HuH-7.5 (cell line): ENCODE measurements around the gene WDR72.
"Not testable (repeated sequence)": the region's sequence is repeated elsewhere in the genome, so short reads cannot be mapped to it uniquely, and the experiment has no call there.

Experiments
- DNase-seq: peaks from one replicate; pipeline ENCODE4 v3.0.0; 2011; ENCODE audit warnings: low spot score

Gene WDR72

GRCh38 chr15:53589520-53590057, 169.9 kb downstream of the WDR72 start:
- DNase-seq, result no peak

GRCh38 chr15:53588773-53589172, 170.7 kb downstream of the WDR72 start:
- no peak for DNase-seq

- DNase-seq, result no peak
These were observed 172.7 kb downstream of the WDR72 start for GRCh38 chr15:53586799-53587198.

GRCh38 chr15:53581513-53581912, 177.9 kb downstream of the WDR72 start:
- DNase-seq, result no peak

- DNase-seq, result no peak
These were observed 179.1 kb downstream of the WDR72 start for GRCh38 chr15:53580366-53580765.

- DNase-seq, result no peak
These were observed 182.6 kb downstream of the WDR72 start for GRCh38 chr15:53576841-53577240.

GRCh38 chr15:53573091-53573490, 186.4 kb downstream of the WDR72 start:
- no peak for DNase-seq

GRCh38 chr15:53569751-53570480, 189.5 kb downstream of the WDR72 start:
- no peak for DNase-seq

- DNase-seq, result no peak
These were observed 192.6 kb downstream of the WDR72 start for GRCh38 chr15:53566912-53567311.

- DNase-seq, result no peak
These were observed 193.7 kb downstream of the WDR72 start for GRCh38 chr15:53565721-53566120.

- no peak for DNase-seq
These were observed 194.8 kb downstream of the WDR72 start for GRCh38 chr15:53564647-53565046.

- no peak for DNase-seq
These were observed 195.8 kb downstream of the WDR72 start for GRCh38 chr15:53563627-53564026.

GRCh38 chr15:53559364-53560277, 199.8 kb downstream of the WDR72 start:
- no peak for DNase-seq

GRCh38 chr15:53558384-53558783, 201.1 kb downstream of the WDR72 start:
- DNase-seq, result no peak

GRCh38 chr15:53555226-53555625, 204.2 kb downstream of the WDR72 start:
- DNase-seq, result no peak

- no peak for DNase-seq
These were observed 209.7 kb downstream of the WDR72 start for GRCh38 chr15:53549697-53550305.

- DNase-seq, result no peak
These were observed 211.2 kb downstream of the WDR72 start for GRCh38 chr15:53548236-53548635.

GRCh38 chr15:53540626-53541300, 218.7 kb downstream of the WDR72 start:
- not testable (repeated sequence) for DNase-seq

GRCh38 chr15:53539878-53540277, 219.6 kb downstream of the WDR72 start:
- DNase-seq, result no peak

- no peak for DNase-seq
These were observed 222.9 kb downstream of the WDR72 start for GRCh38 chr15:53536479-53537120.

- DNase-seq, result no peak
These were observed 223.6 kb downstream of the WDR72 start for GRCh38 chr15:53535886-53536285.
